ENCODE measurements around the gene EDNRA. TPM values are rescaled to one million over a fixed set of nuclear protein-coding genes. Genes with fewer than 3 reads are reported as not detected.
A peak's percentile ranks its signal among the peaks of the same experiment; 100 is the strongest.

Gene EDNRA
- total RNA-seq, 6 donors from 2014 or later: 7.3 to 32.2 (median 10.2) TPM

DNA sequence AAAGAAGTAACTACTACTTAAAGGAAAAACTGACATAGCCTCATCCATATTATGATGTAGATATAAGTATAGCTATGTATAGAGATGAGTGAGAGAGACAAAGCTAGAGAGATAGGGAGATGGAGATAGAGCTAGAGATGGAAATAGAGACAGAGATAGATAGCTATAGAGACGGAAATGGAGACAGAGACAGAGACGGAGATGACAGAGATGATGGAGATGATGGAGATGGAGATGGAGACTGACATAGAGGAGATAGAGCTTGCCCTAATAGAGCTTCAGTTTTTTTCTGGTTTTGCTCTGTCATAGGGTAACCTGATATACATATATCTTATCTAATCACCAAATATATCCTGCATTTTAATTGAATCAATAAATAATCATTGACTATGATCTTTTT lies 4.3 kb downstream of the EDNRA start:
- no peak overlapping the region for H3K4me3 ChIP-seq
- H3K36me3 ChIP-seq: no peaks in the 10 kb centered on the region
- peaks cover 0 to under 1% (median 0%) of the 10 kb centered on the region in 4 donors for H3K4me1 ChIP-seq
- no peaks in the 10 kb centered on the region for H3K27me3 ChIP-seq
- no peaks in the 10 kb centered on the region for H3K9me3 ChIP-seq
- TF ChIP-seq POLR2A (IDR thresholded peaks at IDR 0.05) (no peak), EP300 (IDR thresholded peaks at IDR 0.05) (no peak), POLR2AphosphoS5 (IDR thresholded peaks at IDR 0.05) (no peak)
- TF ChIP-seq, protein P1, sequence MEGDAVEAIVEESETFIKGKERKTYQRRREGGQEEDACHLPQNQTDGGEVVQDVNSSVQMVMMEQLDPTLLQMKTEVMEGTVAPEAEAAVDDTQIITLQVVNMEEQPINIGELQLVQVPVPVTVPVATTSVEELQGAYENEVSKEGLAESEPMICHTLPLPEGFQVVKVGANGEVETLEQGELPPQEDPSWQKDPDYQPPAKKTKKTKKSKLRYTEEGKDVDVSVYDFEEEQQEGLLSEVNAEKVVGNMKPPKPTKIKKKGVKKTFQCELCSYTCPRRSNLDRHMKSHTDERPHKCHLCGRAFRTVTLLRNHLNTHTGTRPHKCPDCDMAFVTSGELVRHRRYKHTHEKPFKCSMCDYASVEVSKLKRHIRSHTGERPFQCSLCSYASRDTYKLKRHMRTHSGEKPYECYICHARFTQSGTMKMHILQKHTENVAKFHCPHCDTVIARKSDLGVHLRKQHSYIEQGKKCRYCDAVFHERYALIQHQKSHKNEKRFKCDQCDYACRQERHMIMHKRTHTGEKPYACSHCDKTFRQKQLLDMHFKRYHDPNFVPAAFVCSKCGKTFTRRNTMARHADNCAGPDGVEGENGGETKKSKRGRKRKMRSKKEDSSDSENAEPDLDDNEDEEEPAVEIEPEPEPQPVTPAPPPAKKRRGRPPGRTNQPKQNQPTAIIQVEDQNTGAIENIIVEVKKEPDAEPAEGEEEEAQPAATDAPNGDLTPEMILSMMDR (IDR thresholded peaks at IDR 0.05): no peak
- DNase-seq (no peak), ATAC-seq (ENCODE audit: low FRiP score in 2 of 2) (no peak)
- 83 to 85% methylated on average over 2 of the region's 2 CpGs for WGBS, 2 donors
- no peak overlapping the region for H3K27ac ChIP-seq

DNA sequence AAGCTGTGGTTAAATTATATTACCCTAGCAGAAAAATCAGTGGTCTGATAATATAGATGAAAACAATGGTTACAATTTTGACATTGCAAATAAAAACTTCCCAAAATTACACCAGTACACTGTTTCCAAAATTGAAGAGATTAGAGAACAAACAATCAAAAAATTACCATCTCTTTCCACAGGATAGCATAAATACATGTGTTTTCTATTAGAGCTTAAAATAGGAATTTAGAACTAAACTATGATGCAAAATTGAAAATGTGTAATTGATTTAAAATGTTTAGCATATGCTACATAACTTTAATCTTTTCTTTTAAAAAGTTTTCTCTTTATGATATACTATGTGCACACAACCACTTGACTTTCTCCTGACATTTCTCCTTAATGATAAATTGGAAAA lies 6.7 kb downstream of the EDNRA start:
- no peak for TF ChIP-seq POLR2A (IDR thresholded peaks at IDR 0.05)
- no peak for TF ChIP-seq EP300 (IDR thresholded peaks at IDR 0.05)
- TF ChIP-seq, protein P1 (IDR thresholded peaks at IDR 0.05): no peak
- TF ChIP-seq POLR2AphosphoS5 (IDR thresholded peaks at IDR 0.05): no peak
- Histone ChIP-seq H3K27ac (no peak overlapping the region), H3K9me3 (no peaks in the 10 kb centered on the region), H3K36me3 (no peaks in the 10 kb centered on the region), H3K27me3 (no peaks in the 10 kb centered on the region), H3K4me1 (peaks cover 0 to 5% (median 2%) of the 10 kb centered on the region in 4 donors), H3K4me3 (no peak overlapping the region)
- ATAC-seq (ENCODE audit: low FRiP score in 2 of 2): no peak
- DNase-seq: no peak

GRCh38 chr4:147488556-147488955 lies 7.7 kb downstream of the EDNRA start:
- no peak overlapping the region for H3K4me3 ChIP-seq
- H3K4me1 ChIP-seq: peaks cover 0 to 5% (median 2%) of the 10 kb centered on the region in 4 donors
- no peak for DNase-seq
- H3K27ac ChIP-seq: no peak overlapping the region
- TF ChIP-seq POLR2A (IDR thresholded peaks at IDR 0.05): no peak
- no peaks in the 10 kb centered on the region for H3K9me3 ChIP-seq
- WGBS, 2 donors: 72 to 73% methylated on average over 1 of the region's 1 CpG
- no peak for ATAC-seq (ENCODE audit: low FRiP score in 2 of 2)
- no peaks in the 10 kb centered on the region for H3K27me3 ChIP-seq
- H3K36me3 ChIP-seq: no peaks in the 10 kb centered on the region

- Histone ChIP-seq H3K27ac (no peak overlapping the region), H3K4me1 (peaks cover 0 to 5% (median 2%) of the 10 kb centered on the region in 4 donors), H3K27me3 (no peaks in the 10 kb centered on the region), H3K9me3 (no peaks in the 10 kb centered on the region), H3K4me3 (no peak overlapping the region), H3K36me3 (no peaks in the 10 kb centered on the region)
- DNase-seq (no peak), ATAC-seq (ENCODE audit: low FRiP score in 2 of 2) (no peak)
- TF ChIP-seq EP300 (IDR thresholded peaks at IDR 0.05) (no peak), POLR2A (IDR thresholded peaks at IDR 0.05) (no peak), POLR2AphosphoS5 (IDR thresholded peaks at IDR 0.05) (no peak)
- TF ChIP-seq, protein P1 (IDR thresholded peaks at IDR 0.05): no peak
- 77% methylated on average over 2 of the region's 2 CpGs for WGBS, 2 donors
Observed at GRCh38 chr4:147491086-147491485, 10.2 kb downstream of the EDNRA start.

DNA sequence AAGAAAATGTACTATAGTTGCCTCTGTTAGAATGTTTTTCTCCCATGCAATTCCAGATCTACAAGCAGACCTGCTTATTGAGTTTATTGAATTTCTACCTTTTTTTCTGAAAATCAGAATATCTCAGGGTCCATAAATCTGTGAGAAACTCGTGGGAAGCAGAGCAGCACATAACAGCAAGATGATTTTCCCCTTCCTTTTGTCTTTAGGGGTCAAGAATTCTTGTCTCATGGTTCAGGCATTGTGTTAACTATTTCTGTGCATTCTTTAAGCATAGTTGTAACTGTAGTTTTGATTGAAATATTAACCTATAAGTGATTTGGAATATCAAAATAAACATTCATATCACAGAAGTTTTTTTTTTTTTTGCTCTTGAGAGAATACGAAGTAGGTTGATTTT lies 11.4 kb downstream of the EDNRA start:
- ATAC-seq (ENCODE audit: low FRiP score in 2 of 2) (no peak), DNase-seq (no peak)
- Histone ChIP-seq H3K9me3 (no peaks in the 10 kb centered on the region), H3K27me3 (no peaks in the 10 kb centered on the region), H3K36me3 (no peaks in the 10 kb centered on the region), H3K4me3 (no peak overlapping the region), H3K27ac (peak overlapping the region; percentile 13 to 54 (median 26)), H3K4me1 (peaks cover 0 to 5% (median 2%) of the 10 kb centered on the region in 4 donors)
- no peak for TF ChIP-seq POLR2AphosphoS5 (IDR thresholded peaks at IDR 0.05)
- TF ChIP-seq, protein P1 (IDR thresholded peaks at IDR 0.05): no peak
- TF ChIP-seq EP300 (IDR thresholded peaks at IDR 0.05): no peak
- 30 to 41% methylated on average over 2 of the region's 2 CpGs for WGBS, 2 donors
